MG63 (cell line): Measurements from ENCODE around the gene ANKS3. TPM values are rescaled to one million over a fixed set of nuclear protein-coding genes. Genes with fewer than 3 reads are reported as not detected.

Experiments
- DNase-seq: peaks from one replicate; pipeline ENCODE4 v3.0.0-alpha.2; 2020
- H3K27me3 ChIP-seq: fragments of 250-450 bp; sonication (Bioruptor Pico); 2 replicates; pipeline ENCODE4 v1.5.1; 2020; ENCODE audit warnings: mild to moderate bottlenecking, moderate library complexity
- H3K36me3 ChIP-seq: fragments of 250-450 bp; sonication (Bioruptor Pico); 2 replicates; pipeline ENCODE4 v1.5.1; 2020; ENCODE audit warnings: mild to moderate bottlenecking, moderate library complexity
- H3K4me3 ChIP-seq: fragments of 250-450 bp; sonication (Bioruptor Pico); 2 replicates; pipeline ENCODE4 v1.5.1; 2020; ENCODE audit warnings: mild to moderate bottlenecking, moderate library complexity
- H3K9me3 ChIP-seq: fragments of 250-450 bp; sonication (Bioruptor Pico); 2 replicates; pipeline ENCODE4 v1.5.1; 2020; ENCODE audit warnings: mild to moderate bottlenecking, moderate library complexity
- total RNA-seq: library from RNA; depleted of rRNA; stranded (reverse); fragments of >200 nt; shearing (Covaris generic); gene quantifications from 2 replicates; pipeline ENCODE4 v1.2.3, GENCODE V29; 2014; ENCODE audit warnings: low replicate concordance

The ANKS3 gene
- total RNA-seq, 1 experiment from 2014 or later, result 25.8 TPM

DNA sequence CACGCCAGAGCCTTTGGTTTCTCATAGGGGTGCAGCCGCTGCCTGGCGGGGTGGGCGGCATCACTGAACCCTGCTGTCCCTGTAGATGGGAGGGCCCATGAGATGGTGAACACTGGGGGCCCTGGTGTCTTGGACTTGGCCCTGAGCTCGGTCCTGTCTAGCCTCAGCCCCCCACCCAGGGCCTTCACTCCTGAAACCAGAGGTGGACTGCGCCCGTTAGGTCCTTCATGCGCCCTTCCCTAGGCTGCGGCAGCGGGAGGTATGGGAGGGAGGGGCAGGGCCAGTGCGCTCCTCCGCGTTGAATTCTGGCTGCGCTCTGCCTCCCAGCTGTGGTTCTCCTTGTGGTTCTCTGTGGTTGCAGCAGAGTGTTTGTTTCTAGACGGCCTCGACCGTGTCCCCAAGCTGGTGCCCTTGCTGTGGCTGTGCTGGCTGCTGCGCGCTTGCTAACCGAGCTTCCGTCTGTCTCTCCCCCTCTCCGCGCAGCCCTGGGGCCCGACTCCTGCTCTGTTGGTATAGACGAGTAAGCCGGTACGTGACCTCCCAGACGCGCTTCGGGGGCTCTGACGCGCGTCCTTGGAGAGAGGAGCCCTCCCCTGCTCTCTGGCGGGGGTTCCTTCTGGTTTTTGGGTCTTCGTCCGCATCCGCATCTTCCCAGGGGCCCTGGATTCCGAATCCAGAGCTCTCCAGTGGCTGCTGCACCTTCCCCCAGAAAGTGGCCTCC is 48.1 kb downstream of the ANKS3 start:
- H3K9me3 ChIP-seq, result no peaks in the 10 kb centered on the region
- H3K27me3 ChIP-seq, result no peaks in the 10 kb centered on the region
- DNase-seq, result no peak
- H3K36me3 ChIP-seq, result peaks cover 56% of the 10 kb centered on the region
- no peak overlapping the region for H3K4me3 ChIP-seq

DNA sequence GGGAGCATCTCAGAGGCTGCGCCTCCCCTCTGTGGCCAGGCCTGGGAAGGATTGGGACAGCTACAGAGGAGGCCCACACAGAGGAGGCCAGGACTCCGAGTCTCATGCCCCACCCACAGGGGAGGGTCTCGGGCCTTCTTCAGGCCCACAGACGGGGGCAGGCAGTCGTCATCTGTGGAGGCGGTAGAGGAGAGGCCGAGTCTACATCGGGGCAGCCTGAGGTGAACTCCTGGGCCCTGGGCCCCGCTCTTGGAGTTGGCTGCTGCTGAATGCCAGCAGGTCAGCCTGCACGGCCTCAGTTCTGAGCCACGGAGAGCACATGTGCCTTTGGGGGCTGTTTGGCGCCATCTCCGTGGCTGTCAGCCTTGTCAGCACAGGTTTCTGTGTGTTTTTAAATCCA is 48.8 kb downstream of the ANKS3 start:
- DNase-seq, result no peak
- Histone ChIP-seq H3K27me3 (no peaks in the 10 kb centered on the region), H3K4me3 (no peak overlapping the region), H3K9me3 (no peaks in the 10 kb centered on the region), H3K36me3 (peaks cover 59% of the 10 kb centered on the region)

DNA sequence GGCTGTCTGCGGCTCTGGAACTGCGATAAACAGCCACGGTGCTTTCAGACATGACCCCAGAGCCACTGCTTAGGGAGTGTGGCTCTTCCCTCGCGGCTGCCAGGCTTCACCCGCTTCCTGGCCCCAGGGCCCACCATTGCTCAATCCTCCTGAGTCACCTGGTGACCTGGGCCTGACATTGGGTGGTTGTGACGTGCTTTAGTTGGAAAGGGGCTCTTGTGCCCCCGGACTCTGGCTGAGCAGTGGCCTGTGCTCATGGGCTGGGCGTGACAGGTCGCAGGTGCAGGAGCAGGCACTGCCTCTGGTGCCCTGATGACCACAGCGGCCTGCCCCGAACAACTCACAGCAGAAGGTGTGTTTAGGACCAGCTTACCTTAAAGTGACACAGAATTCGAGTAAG is 49.3 kb downstream of the ANKS3 start:
- no peak for DNase-seq
- Histone ChIP-seq H3K36me3 (peaks cover 59% of the 10 kb centered on the region), H3K4me3 (no peak overlapping the region), H3K27me3 (no peaks in the 10 kb centered on the region), H3K9me3 (no peaks in the 10 kb centered on the region)

DNA sequence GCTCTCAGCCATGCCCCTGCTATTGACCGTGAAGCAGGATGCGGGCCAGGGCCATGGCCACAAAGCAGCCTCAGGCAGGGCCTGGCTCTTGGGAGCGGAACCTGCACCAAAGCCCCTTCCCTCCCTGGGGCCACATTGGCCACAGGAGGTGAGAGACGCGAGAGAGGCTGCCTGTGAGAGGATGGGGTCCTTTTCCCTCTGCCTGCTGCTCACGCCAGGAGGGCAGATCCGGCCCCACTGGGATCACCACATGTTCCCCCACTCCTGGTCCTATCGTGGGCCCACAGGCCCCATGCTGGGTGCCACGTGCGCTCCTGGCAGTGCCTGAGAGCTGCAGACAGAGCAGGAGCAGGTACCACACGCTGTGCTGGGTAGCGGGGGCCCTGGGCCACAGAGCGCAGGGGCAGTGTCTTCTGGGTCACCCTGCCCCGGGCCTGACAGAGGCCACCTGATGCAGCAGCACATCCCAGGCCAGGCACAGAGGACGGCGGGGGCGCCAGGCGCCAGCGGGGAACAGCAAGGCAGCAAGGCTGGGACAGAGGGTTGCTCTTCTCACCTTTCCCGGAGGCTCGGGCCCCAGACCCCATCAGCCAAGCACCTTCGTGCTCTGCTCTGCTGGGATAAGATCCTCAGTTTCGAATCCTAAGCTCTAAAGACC is 49.9 kb downstream of the ANKS3 start:
- no peak for DNase-seq
- Histone ChIP-seq H3K4me3 (no peak overlapping the region), H3K9me3 (no peaks in the 10 kb centered on the region), H3K36me3 (peaks cover 58% of the 10 kb centered on the region), H3K27me3 (no peaks in the 10 kb centered on the region)

DNA sequence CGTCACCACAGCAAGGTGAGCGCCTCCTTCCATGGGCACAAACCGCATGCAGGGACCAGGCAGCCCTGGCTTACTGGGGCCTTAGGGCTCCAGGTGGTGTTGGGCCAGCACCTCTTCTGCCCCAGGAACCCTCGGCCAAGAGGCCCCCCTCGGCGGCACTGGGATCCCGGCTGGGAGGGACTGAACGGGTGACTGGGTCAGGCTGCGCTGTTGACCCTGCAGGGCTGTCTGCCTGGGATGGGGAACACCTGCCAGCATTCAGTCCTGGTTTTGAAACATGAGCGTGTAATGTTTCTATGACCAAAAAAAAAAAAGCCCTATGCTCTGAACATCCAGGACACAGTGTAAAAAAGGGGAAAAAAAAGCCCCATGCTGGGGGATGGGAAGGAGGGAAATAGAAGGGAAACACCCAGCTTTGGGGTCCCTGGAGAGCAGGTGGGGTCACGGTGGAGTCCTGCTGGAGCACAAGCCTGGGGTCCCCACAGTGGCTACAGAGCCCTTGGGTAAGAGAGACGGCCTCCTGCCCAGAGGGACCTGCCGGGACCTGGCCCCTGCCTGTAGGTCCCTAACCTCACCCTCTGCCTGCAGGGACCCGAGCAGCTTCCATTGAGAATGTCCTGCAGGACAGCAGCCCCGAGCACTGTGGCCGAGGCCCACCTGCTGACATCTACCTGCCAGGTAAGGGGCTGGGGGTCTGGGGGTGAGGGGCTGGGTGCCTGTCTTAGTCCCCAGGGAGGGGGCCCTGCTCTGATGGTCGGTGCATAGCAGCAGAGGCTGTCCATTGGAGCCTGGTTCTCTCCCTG is 50.6 kb downstream of the ANKS3 start:
- no peak overlapping the region for H3K4me3 ChIP-seq
- H3K9me3 ChIP-seq, result no peaks in the 10 kb centered on the region
- DNase-seq, result no peak
- H3K36me3 ChIP-seq, result peaks cover 59% of the 10 kb centered on the region
- no peaks in the 10 kb centered on the region for H3K27me3 ChIP-seq

DNA sequence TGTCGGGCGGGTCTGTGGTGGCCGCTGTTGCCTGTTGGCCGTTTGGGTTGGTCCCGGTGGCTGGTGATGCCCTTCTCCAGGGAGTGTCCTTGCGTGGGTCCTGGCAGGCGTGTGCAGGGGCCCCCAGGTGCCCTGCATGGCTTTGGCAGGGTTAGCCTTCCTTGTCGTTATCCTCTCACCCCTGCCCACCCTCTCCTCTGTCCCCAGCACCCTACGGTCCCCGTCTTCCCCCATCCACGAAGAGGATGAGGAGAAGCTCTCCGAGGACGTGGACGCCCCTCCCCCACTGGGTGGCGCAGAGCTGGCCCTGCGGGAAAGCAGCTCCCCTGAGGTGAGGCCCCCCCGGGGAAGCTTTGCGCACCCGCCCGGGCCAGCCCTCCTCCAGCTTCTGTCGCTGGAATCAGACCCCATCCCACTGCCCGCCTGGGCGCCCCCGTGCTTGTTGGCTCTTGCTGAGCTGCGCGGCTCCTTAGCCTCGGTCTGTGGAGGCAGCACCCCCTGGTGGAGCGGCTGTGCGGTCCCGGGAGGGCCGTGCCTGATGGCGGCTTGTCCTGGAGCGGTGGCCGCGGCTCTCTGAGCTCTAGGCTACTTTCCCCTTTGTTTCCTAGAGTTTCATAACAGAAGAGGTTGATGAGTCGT is 51.3 kb downstream of the ANKS3 start:
- DNase-seq, result no peak
- H3K36me3 ChIP-seq, result peaks cover 52% of the 10 kb centered on the region
- no peaks in the 10 kb centered on the region for H3K27me3 ChIP-seq
- H3K9me3 ChIP-seq, result no peaks in the 10 kb centered on the region
- H3K4me3 ChIP-seq, result no peak overlapping the region

DNA sequence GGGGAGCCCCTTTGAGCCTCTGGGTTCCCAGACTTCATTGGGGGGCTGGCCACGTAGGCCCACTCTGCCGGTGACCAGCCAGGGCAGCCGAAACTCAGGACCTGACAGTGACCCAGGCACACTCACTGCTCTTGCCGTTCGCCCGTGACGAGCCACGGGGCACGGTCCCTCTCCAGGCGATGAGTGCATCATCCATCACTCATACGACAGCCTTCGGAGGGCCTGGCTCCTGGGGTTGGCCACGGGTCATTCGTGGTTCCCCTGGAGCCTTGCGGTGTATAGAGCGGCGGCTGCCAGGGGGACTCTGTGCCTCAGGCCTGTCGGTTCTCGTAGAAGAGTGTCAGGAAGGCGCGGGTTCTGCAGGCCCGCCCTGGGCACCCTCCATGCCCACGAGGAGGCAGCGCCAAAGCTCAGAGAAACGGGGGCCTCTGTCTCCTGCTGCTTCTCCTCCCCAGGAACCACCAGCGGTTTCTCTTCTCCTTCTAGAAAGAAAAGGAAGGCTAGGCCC is 51.9 kb downstream of the ANKS3 start:
- H3K9me3 ChIP-seq, result no peaks in the 10 kb centered on the region
- H3K4me3 ChIP-seq, result no peak overlapping the region
- H3K27me3 ChIP-seq, result no peaks in the 10 kb centered on the region
- peaks cover 53% of the 10 kb centered on the region for H3K36me3 ChIP-seq
- no peak for DNase-seq

DNA sequence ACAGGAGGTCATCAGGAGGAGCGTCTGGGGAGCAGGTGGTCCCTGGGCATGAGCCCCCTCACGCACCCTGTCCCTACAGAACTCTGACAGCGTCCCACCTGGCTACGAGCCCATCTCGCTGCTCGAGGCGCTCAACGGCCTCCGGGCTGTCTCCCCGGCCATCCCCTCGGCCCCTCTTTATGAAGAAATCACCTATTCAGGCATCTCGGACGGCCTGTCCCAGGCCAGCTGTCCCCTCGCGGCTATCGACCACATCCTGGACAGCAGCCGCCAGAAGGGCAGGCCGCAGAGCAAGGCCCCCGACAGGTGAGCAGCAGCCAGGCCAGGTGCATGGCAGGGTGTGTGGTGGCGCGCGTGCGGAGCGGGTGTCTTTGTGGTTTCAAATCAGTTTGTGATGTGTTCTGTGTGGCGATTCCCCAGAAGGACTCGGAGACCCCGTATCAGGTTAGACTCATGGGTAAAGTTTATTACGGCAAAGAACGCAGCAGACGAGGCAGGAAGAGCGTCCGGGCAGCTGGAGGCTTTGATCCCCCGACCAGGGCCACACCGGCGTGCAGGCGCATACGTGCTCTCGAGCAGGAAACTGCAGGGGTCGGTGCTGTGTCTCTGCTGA is 52.5 kb downstream of the ANKS3 start:
- no peak overlapping the region for H3K4me3 ChIP-seq
- no peak for DNase-seq
- no peaks in the 10 kb centered on the region for H3K9me3 ChIP-seq
- peaks cover 56% of the 10 kb centered on the region for H3K36me3 ChIP-seq
- no peaks in the 10 kb centered on the region for H3K27me3 ChIP-seq

DNA sequence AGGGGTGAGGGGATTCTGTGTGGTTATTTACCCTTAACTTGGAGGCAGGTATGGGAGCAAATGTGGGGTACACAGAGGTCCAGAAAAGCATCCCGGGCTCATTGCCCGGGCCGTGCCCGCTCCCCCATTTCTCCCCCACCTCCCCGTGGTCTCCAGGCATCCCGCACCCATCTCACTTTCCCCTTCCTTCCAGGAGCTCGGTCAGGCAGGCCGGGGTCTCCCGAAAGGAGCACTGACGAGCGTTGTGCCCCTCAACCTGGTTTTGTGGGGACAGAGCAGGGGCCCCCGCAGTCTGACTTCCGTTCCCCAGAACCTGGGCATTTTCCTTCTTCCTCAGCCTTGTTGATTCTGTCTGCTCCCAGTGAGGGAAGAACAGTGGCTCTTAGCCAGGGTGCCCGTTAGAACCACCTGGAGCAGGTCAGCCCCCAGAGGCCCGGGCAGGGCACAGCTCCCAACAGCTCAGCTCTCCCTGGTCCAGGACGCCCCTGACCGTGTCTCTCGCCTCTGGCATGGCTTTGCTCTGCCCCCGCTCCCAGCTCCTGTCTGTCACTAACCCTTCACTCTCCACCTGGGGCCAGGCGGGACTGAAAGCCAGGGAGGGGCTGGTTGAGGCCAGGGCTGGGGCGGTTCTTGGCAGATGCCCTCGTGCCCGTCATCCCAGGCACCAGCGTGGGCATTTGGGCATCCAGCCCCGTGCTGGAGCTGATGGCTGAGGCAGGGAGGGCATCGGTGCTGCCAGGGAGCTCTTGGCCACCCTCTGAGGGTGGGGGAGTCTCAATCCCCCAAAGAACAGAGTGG is 53.2 kb downstream of the ANKS3 start:
- no peaks in the 10 kb centered on the region for H3K27me3 ChIP-seq
- H3K4me3 ChIP-seq, result no peak overlapping the region
- no peak for DNase-seq
- peaks cover 58% of the 10 kb centered on the region for H3K36me3 ChIP-seq
- no peaks in the 10 kb centered on the region for H3K9me3 ChIP-seq

DNA sequence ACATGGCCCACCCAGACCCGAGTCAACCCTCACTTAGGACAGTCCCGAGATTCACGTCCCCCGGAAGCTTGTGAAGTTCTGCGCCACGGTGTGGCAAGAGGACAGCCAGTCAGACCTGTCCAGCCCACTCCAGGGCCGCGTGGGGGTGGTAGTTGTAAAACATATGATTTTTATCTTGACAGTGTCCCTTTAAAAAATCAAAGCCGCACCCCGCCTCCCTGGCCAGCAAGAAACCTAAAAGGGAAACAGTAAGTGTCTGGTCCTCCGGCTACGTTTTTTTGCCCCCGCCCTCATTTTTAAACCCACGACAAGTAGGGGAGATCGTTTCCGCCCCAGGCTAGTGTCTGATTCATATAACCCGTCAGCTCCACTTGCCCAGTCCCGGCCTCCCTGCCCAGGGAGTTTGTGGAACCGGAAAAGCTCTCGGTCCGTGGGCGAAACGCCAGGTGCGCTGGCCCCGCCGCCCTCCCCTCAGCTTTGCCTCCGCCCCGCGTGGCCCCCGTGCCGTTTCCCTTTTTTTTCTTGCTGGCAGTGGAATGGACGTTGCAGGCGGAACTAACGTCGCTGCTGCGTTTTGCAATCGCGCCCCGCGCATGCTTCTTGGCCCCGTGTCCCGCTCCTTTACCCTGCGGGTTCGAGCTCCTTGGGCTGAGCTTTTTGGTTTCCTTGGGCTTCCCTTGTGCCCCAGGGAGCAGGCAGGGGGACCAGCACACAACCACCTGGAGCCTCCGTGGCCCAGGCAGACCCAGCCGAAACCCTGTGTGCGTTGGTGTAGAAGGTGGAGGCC is 54.0 kb downstream of the ANKS3 start:
- no peak for DNase-seq
- H3K9me3 ChIP-seq, result no peaks in the 10 kb centered on the region

DNA sequence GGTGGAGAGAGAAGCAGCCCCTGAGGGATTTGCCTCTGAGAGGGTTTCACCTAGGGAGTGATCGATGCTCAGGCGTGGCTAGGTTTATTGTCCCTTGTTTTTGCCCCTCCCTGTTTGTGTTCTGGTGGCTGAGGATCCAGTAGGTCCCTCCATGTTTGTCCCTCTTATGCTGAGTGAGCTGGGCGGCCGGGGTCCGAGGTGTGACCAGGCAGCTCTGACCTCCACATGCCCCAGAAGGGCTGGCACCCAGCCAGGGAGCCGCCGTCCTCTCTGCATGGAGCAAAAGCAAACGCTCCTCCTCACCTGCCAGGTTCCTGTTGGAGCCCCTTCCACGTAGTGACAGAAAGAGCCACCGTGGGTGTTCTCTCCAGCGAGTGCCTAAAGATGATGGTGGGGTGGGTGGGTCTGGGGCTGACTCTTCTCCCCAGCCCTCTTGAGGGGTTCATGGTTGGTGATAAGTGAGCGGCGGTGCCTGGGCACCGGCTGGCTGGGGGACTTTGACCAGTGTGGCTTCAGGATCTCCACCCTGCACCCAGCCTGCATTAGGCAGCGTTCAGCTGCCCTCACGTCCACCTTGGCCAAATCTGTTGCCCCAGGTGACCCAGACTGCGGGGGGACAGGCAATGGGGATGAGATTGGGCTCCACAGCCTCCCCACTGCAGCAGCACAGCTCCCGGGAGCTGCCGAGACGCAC is 54.8 kb downstream of the ANKS3 start:
- no peak for DNase-seq
- H3K4me3 ChIP-seq, result no peak overlapping the region
- no peaks in the 10 kb centered on the region for H3K27me3 ChIP-seq
- H3K36me3 ChIP-seq, result peaks cover 52% of the 10 kb centered on the region
- H3K9me3 ChIP-seq, result no peaks in the 10 kb centered on the region

More for the DNA sequence above, 54.0 kb downstream of the ANKS3 start:
- Histone ChIP-seq H3K4me3 (no peak overlapping the region), H3K36me3 (peaks cover 57% of the 10 kb centered on the region), H3K27me3 (no peaks in the 10 kb centered on the region)

DNA sequence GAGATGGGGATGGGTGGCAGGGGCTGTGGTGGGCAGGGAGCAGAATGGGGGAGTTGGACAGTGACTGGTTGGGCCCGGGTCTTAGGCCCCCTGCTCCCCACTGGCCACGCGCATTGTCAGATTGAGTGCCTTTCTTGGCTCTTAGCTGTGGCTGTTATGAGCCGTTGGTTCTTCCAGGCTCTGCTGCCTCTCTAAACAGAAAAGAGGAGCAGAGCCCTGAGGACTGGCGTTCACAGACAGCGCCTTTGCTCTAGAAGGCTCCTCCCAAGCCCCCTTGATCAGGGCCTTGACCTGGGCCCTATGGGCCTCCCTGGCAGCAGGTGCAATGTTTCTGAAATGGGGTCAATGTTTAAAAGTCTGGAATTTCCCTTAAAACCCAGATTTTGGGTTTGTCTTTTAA is 55.5 kb downstream of the ANKS3 start:
- Histone ChIP-seq H3K36me3 (peaks cover 48% of the 10 kb centered on the region), H3K27me3 (no peaks in the 10 kb centered on the region), H3K9me3 (no peaks in the 10 kb centered on the region), H3K4me3 (no peak overlapping the region)
- DNase-seq, result no peak

DNA sequence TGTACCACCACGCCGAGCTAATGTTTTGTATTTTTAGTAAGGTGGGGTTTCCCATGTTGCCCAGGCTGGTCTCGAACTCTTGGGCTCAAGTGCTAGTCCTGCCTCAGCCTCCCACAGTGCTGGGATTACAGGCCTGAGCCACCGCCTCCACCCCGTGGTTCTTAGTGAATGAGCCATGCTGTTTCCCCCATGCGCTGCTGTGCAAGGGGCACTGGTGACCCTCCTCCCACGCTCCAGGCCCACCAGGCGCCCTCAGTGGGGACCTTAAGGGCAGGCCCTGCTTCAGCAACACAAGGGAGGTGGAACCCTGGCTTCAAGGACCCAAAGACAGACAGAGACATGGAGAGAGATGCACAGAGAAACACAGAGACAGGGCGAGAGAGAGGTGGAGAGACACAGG is 56.1 kb downstream of the ANKS3 start:
- Histone ChIP-seq H3K27me3 (no peaks in the 10 kb centered on the region), H3K4me3 (no peak overlapping the region), H3K36me3 (peaks cover 51% of the 10 kb centered on the region), H3K9me3 (no peaks in the 10 kb centered on the region)
- no peak for DNase-seq

DNA sequence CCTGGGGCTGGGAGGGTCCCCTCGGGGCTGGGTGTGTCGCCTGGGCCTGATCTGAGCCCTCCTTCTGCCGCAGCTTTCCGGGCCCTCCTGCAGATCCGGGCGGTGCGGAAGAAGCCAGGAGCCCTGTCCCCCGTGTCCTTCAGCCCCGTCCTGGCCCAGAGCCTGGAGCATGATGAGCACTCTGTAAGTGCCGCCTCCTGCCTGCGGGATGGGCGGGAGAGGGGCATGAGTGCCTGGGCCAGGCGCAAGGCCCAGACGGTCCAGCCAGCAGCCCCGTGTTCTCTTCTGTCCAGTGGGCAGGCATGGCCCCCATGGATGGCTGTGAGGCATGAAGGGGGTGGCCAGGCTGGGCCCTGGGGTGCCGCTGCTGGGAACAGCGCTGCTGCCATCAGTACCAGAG is 56.7 kb downstream of the ANKS3 start:
- H3K27me3 ChIP-seq, result no peaks in the 10 kb centered on the region
- no peak overlapping the region for H3K4me3 ChIP-seq
- no peaks in the 10 kb centered on the region for H3K9me3 ChIP-seq
- H3K36me3 ChIP-seq, result peaks cover 51% of the 10 kb centered on the region
- DNase-seq, result no peak

DNA sequence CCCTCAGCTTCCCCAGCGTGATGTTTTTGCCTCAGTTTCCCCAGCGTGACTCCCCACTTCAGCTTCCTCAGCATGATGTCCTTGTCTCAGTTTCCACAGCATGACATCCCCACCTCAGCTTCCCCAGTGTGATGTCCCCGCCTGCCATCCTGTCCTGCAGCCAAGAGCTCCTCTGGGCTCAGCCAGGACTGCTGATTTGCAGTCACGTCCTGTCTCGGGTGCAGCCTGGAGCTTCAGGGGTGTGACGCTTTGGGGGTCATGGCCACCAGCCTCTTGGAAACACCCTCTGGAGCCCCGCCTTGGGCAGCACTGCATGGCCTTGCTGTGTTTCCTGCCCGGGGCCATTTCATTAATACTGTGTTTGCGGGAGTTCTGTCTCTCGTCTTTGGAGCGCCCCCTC is 57.2 kb downstream of the ANKS3 start:
- no peaks in the 10 kb centered on the region for H3K27me3 ChIP-seq
- peaks cover 51% of the 10 kb centered on the region for H3K36me3 ChIP-seq
- H3K9me3 ChIP-seq, result no peaks in the 10 kb centered on the region
- DNase-seq, result no peak
- no peak overlapping the region for H3K4me3 ChIP-seq
